SK-N-SH treated with all-trans-retinoic acid at 6 μM for 48 hours (cell line): Measurements from ENCODE around the gene CPLX1.

Source experiments
- ATAC-seq: fragments of 200-7000 bp; cut with Tn5 transposase; 3 replicates; pipeline ENCODE4 v1.9.1; 2020; ENCODE audit warnings: mild to moderate bottlenecking, moderate library complexity
- ARNTL ChIP-seq: fragments of 450-650 bp; formaldehyde crosslinking; IDR thresholded peaks from 2 replicates; pipeline ENCODE4 v1.5.0; 2020; ENCODE audit warnings: low read depth, mild to moderate bottlenecking, moderate library complexity, borderline replicate concordance
- CREB5 ChIP-seq: fragments of 250-450 bp; sonication (Bioruptor Pico); IDR thresholded peaks from 2 replicates; pipeline ENCODE4 v1.5.1; 2020; ENCODE audit warnings: low read depth, mild to moderate bottlenecking, moderate library complexity
- CSDC2 ChIP-seq: fragments of 250-450 bp; sonication (Bioruptor Pico); IDR thresholded peaks from 2 replicates; pipeline ENCODE4 v1.5.0; 2020; ENCODE audit warnings: mild to moderate bottlenecking, moderate library complexity
- GLIS3 ChIP-seq: fragments of 250-450 bp; sonication (Bioruptor Pico); IDR thresholded peaks from 2 replicates; pipeline ENCODE4 v1.5.0; 2020; ENCODE audit warnings: mild to moderate bottlenecking, moderate library complexity
- ISL1 ChIP-seq: fragments of 250-450 bp; sonication (Bioruptor Pico); IDR thresholded peaks from 2 replicates; pipeline ENCODE4 v2.1.2; 2022; ENCODE audit warnings: mild to moderate bottlenecking, moderate library complexity
- OSR1 ChIP-seq: fragments of 250-450 bp; sonication (Bioruptor Pico); IDR thresholded peaks from 2 replicates; pipeline ENCODE4 v1.8.0; 2022; ENCODE audit warnings: moderate library complexity, mild to moderate bottlenecking, inconsistent platforms
- PATZ1 ChIP-seq: fragments of 250-450 bp; sonication (Bioruptor Pico); IDR thresholded peaks from 2 replicates; pipeline ENCODE4 v1.8.0; 2020; ENCODE audit warnings: mild to moderate bottlenecking, moderate library complexity, borderline replicate concordance
- POU6F1 ChIP-seq: fragments of 250-450 bp; sonication (Bioruptor Pico); IDR thresholded peaks from 2 replicates; pipeline ENCODE4 v1.8.0; 2021; ENCODE audit warnings: low read depth, mild to moderate bottlenecking, moderate library complexity, borderline replicate concordance
- PPARA ChIP-seq: fragments of 250-450 bp; sonication (Bioruptor Pico); IDR thresholded peaks from 2 replicates; pipeline ENCODE4 v1.5.0; 2020; ENCODE audit warnings: mild to moderate bottlenecking, borderline replicate concordance
- SNAI2 ChIP-seq: fragments of 250-450 bp; sonication (Bioruptor Pico); IDR thresholded peaks from 2 replicates; pipeline ENCODE4 v1.5.0; 2020; ENCODE audit warnings: mild to moderate bottlenecking, moderate library complexity
- TCF4 ChIP-seq: fragments of 250-450 bp; sonication (Bioruptor Pico); IDR thresholded peaks from 2 replicates; pipeline ENCODE4 v1.8.0; 2021; ENCODE audit warnings: mild to moderate bottlenecking, moderate library complexity, borderline replicate concordance
- TOX ChIP-seq: fragments of 250-450 bp; sonication (Bioruptor Pico); IDR thresholded peaks from 2 replicates; pipeline ENCODE4 v1.8.0; 2021; ENCODE audit warnings: mild to moderate bottlenecking, moderate library complexity, borderline replicate concordance
- TSHZ2 ChIP-seq: fragments of 250-450 bp; sonication (Bioruptor Pico); IDR thresholded peaks from 2 replicates; pipeline ENCODE4 v1.5.0; 2020; ENCODE audit warnings: mild to moderate bottlenecking, moderate library complexity
- ZC3H10 ChIP-seq: fragments of 250-450 bp; sonication (Bioruptor Pico); IDR thresholded peaks from 2 replicates; pipeline ENCODE4 v1.5.1; 2021; ENCODE audit warnings: mild to moderate bottlenecking, moderate library complexity
- ZFP3 ChIP-seq: fragments of 250-450 bp; sonication (Bioruptor Pico); IDR thresholded peaks from 2 replicates; pipeline ENCODE4 v1.5.0; 2020; ENCODE audit warnings: mild to moderate bottlenecking, moderate library complexity
- ZFP30 ChIP-seq: fragments of 450-650 bp; formaldehyde crosslinking; IDR thresholded peaks from 2 replicates; pipeline ENCODE4 v1.5.0; 2022; ENCODE audit warnings: mild to moderate bottlenecking, moderate library complexity
- ZNF565 ChIP-seq: fragments of 450-650 bp; formaldehyde crosslinking; conservative IDR thresholded peaks from 2 replicates; pipeline ENCODE4 v1.5.0; 2020; ENCODE audit warnings: low read depth, mild to moderate bottlenecking, moderate library complexity
- ZNF70 ChIP-seq: fragments of 450-650 bp; formaldehyde crosslinking; IDR thresholded peaks from 2 replicates; pipeline ENCODE4 v1.5.0; 2020; ENCODE audit warnings: mild to moderate bottlenecking, moderate library complexity
- ZNF8 ChIP-seq: fragments of 450-650 bp; formaldehyde crosslinking; IDR thresholded peaks from 2 replicates; pipeline ENCODE4 v1.5.0; 2020; ENCODE audit warnings: mild to moderate bottlenecking, moderate library complexity

CPLX1 gene

GRCh38 chr4:788006-788635 lies 37.8 kb downstream of the CPLX1 start:
- no peak for ATAC-seq
- TF ChIP-seq OSR1 (CRISPR knock-in tag) (no peak), ZNF565 (CRISPR knock-in tag) (no peak), ARNTL (CRISPR knock-in tag) (no peak), SNAI2 (CRISPR knock-in tag) (no peak), ZC3H10 (CRISPR knock-in tag) (no peak), TOX (no peak), TSHZ2 (CRISPR knock-in tag) (no peak), POU6F1 (CRISPR knock-in tag) (no peak)

GRCh38 chr4:787561-787981 lies 38.4 kb downstream of the CPLX1 start:
- no peak for TF ChIP-seq CREB5 (CRISPR knock-in tag)
- no peak for TF ChIP-seq CSDC2
- TF ChIP-seq ZNF565 (CRISPR knock-in tag): no peak
- no peak for ATAC-seq

GRCh38 chr4:786861-787300 lies 39.0 kb downstream of the CPLX1 start:
- TF ChIP-seq TOX (no peak), ZNF8 (CRISPR knock-in tag) (no peak), SNAI2 (CRISPR knock-in tag) (no peak), ZFP3 (CRISPR knock-in tag) (no peak), PPARA (no peak), ZC3H10 (CRISPR knock-in tag) (no peak), ZNF70 (CRISPR knock-in tag) (no peak), CREB5 (CRISPR knock-in tag) (no peak)
- no peak for ATAC-seq

GRCh38 chr4:786074-786741 lies 39.7 kb downstream of the CPLX1 start:
- ATAC-seq: no peak
- TF ChIP-seq PPARA: no peak
- no peak for TF ChIP-seq CSDC2
- TF ChIP-seq POU6F1 (CRISPR knock-in tag): no peak
- TF ChIP-seq TCF4 (CRISPR knock-in tag): no peak
- no peak for TF ChIP-seq ISL1 (CRISPR knock-in tag)
- no peak for TF ChIP-seq TSHZ2 (CRISPR knock-in tag)
- no peak for TF ChIP-seq ZFP30 (CRISPR knock-in tag)
- TF ChIP-seq PATZ1 (CRISPR knock-in tag): no peak
- no peak for TF ChIP-seq ZFP3 (CRISPR knock-in tag)
- TF ChIP-seq GLIS3 (CRISPR knock-in tag): no peak
- TF ChIP-seq CREB5 (CRISPR knock-in tag): no peak
